H9 (cell line): ENCODE data around the gene DCTN5. TPM values are rescaled to one million over a fixed set of nuclear protein-coding genes. Genes with fewer than 3 reads are reported as not detected.

ENCODE experiments used
- DNase-seq: peaks from one replicate; pipeline ENCODE4 v3.0.0-alpha.2; 2017
- H2AFZ ChIP-seq: one replicate; pipeline ENCODE4 v1.6.1; 2013; ENCODE audit warnings: mild to moderate bottlenecking, low read length, control low read depth, moderate library complexity
- H2AK5ac ChIP-seq: 2 replicates; pipeline ENCODE4 v1.6.1; 2013; ENCODE audit warnings: low read length, control low read depth, mixed read lengths; ENCODE audit not compliant: insufficient read length
- H2BK120ac ChIP-seq: one replicate; pipeline ENCODE4 v1.6.1; 2013; ENCODE audit warnings: low read depth, mild to moderate bottlenecking, low read length, control low read depth, inconsistent platforms; ENCODE audit not compliant: poor library complexity, severe bottlenecking
- H2BK12ac ChIP-seq: 2 replicates; pipeline ENCODE4 v1.6.1; 2013; ENCODE audit warnings: low read length, control low read depth, mixed read lengths, low read depth; ENCODE audit not compliant: insufficient read length
- H2BK15ac ChIP-seq: 2 replicates; pipeline ENCODE4 v1.6.1; 2013; ENCODE audit warnings: low read depth, low read length, control low read depth
- H2BK20ac ChIP-seq: one replicate; pipeline ENCODE4 v1.6.1; 2013; ENCODE audit warnings: low read depth, mild to moderate bottlenecking, low read length, control low read depth, inconsistent platforms; ENCODE audit not compliant: poor library complexity, severe bottlenecking
- H2BK5ac ChIP-seq: 2 replicates; pipeline ENCODE4 v1.6.1; 2013; ENCODE audit warnings: low read length, control low read depth, mixed read lengths; ENCODE audit not compliant: insufficient read length
- H3K14ac ChIP-seq: 2 replicates; pipeline ENCODE4 v1.6.1; 2013; ENCODE audit warnings: low read length, control low read depth; ENCODE audit not compliant: insufficient read depth
- H3K18ac ChIP-seq: 2 replicates; pipeline ENCODE4 v1.6.1; 2013; ENCODE audit warnings: low read depth, mild to moderate bottlenecking, mixed read lengths, low read length, control low read depth; ENCODE audit not compliant: insufficient read length
- H3K23ac ChIP-seq: 2 replicates; pipeline ENCODE4 v1.6.1; 2013; ENCODE audit warnings: low read length, control low read depth, mixed read lengths, low read depth; ENCODE audit not compliant: insufficient read length
- H3K23me2 ChIP-seq: 2 replicates; pipeline ENCODE4 v1.6.1; 2013; ENCODE audit warnings: low read depth, mild to moderate bottlenecking, mixed read lengths, low read length, control low read depth; ENCODE audit not compliant: insufficient read length, poor library complexity, severe bottlenecking
- H3K27ac ChIP-seq: 2 replicates; pipeline ENCODE4 v1.5.1; 2013; ENCODE audit warnings: low read length, control low read depth, mixed read lengths, low read depth; ENCODE audit not compliant: insufficient read length
- H3K27me3 ChIP-seq: 2 replicates; pipeline ENCODE4 v1.6.1; 2013; ENCODE audit warnings: low read length, control low read depth, inconsistent platforms; ENCODE audit not compliant: insufficient read depth
- H3K4ac ChIP-seq: 2 replicates; pipeline ENCODE4 v1.6.1; 2013; ENCODE audit warnings: low read depth, mild to moderate bottlenecking, control low read depth, inconsistent platforms, low read length, moderate library complexity
- H3K4me1 ChIP-seq: 2 replicates; pipeline ENCODE4 v1.6.1; 2013; ENCODE audit warnings: low read length, control low read depth, inconsistent platforms; ENCODE audit not compliant: insufficient read depth
- H3K4me2 ChIP-seq: 2 replicates; pipeline ENCODE4 v1.6.1; 2013; ENCODE audit warnings: low read length, control low read depth, mixed read lengths; ENCODE audit not compliant: insufficient read length, insufficient read depth
- H3K56ac ChIP-seq: 2 replicates; pipeline ENCODE4 v1.6.1; 2013; ENCODE audit warnings: low read depth, mild to moderate bottlenecking, mixed read lengths, low read length, control low read depth; ENCODE audit not compliant: insufficient read length
- H3K79me1 ChIP-seq: 2 replicates; pipeline ENCODE4 v1.6.1; 2013; ENCODE audit warnings: low read depth, mild to moderate bottlenecking, moderate library complexity, low read length, control low read depth, inconsistent platforms; ENCODE audit not compliant: insufficient read depth, poor library complexity, severe bottlenecking
- H3K79me2 ChIP-seq: 2 replicates; pipeline ENCODE4 v1.6.1; 2013; ENCODE audit warnings: low read length, control low read depth, inconsistent platforms; ENCODE audit not compliant: insufficient read depth
- H3K9ac ChIP-seq: 2 replicates; pipeline ENCODE4 v1.6.1; 2013; ENCODE audit warnings: low read length, control low read depth, mixed read lengths; ENCODE audit not compliant: insufficient read length; ENCODE audit errors: extremely low read depth
- H3K9me3 ChIP-seq: one replicate; pipeline ENCODE4 v1.6.1; 2013; ENCODE audit warnings: low read depth, low read length, inconsistent platforms; ENCODE audit not compliant: control insufficient read depth
- H3T11ph ChIP-seq: one replicate; pipeline ENCODE4 v1.6.1; 2013; ENCODE audit warnings: mild to moderate bottlenecking, low read length, control low read depth, inconsistent platforms
- H4K20me1 ChIP-seq: one replicate; pipeline ENCODE4 v1.6.1; 2013; ENCODE audit not compliant: control insufficient read depth, insufficient read length, insufficient read depth
- H4K5ac ChIP-seq: 2 replicates; pipeline ENCODE4 v1.6.1; 2013; ENCODE audit warnings: low read depth, mild to moderate bottlenecking, mixed read lengths, low read length, control low read depth; ENCODE audit not compliant: insufficient read length
- H4K8ac ChIP-seq: replicated peaks from 2 replicates; pipeline ENCODE4 v1.6.1; 2013; ENCODE audit warnings: low read length, control low read depth, mixed read lengths, low read depth; ENCODE audit not compliant: insufficient read length
- H4K91ac ChIP-seq: 2 replicates; pipeline ENCODE4 v1.6.1; 2013; ENCODE audit warnings: low read depth, mild to moderate bottlenecking, moderate library complexity, mixed read lengths, low read length, control low read depth; ENCODE audit not compliant: insufficient read length
- H3K27ac Mint-ChIP-seq, 3 experiments: 2 replicates in 2 of 3; 3 replicates in 1 of 3; pipeline ENCODE4 v1.8.0; 2020 to 2021; ENCODE audit warnings: mixed read lengths in 3 of 3, mild to moderate bottlenecking in 1 of 3, moderate library complexity in 1 of 3
- H3K27me3 Mint-ChIP-seq: 2 replicates; pipeline ENCODE4 v1.8.0; 2021; ENCODE audit warnings: low read depth, mild to moderate bottlenecking, moderate library complexity, mixed read lengths
- H3K36me3 Mint-ChIP-seq, 3 experiments: 2 replicates in 2 of 3; 3 replicates in 1 of 3; pipeline ENCODE4 v1.8.0; 2020 to 2021; ENCODE audit warnings: low read depth in 3 of 3, mixed read lengths in 3 of 3; ENCODE audit not compliant: insufficient read depth in 1 of 3
- H3K4me1 Mint-ChIP-seq, 2 experiments: 2 replicates each; pipeline ENCODE4 v1.8.0; 2020; ENCODE audit warnings: mixed read lengths in 2 of 2
- H3K4me3 Mint-ChIP-seq, 2 experiments: 2 replicates in 1 of 2; 3 replicates in 1 of 2; pipeline ENCODE4 v1.8.0; 2020 to 2021; ENCODE audit warnings: mild to moderate bottlenecking in 2 of 2, mixed read lengths in 2 of 2, moderate library complexity in 1 of 2
- H3K9me3 Mint-ChIP-seq, 2 experiments: 2 replicates in 1 of 2; 3 replicates in 1 of 2; pipeline ENCODE4 v1.8.0; 2020; ENCODE audit warnings: mild to moderate bottlenecking in 2 of 2, mixed read lengths in 2 of 2, moderate library complexity in 1 of 2
- CTCF ChIP-seq: fragments of 200-600 bp; sonication (generic); conservative IDR thresholded peaks from 3 replicates; pipeline ENCODE4 v1.8.0; 2021; ENCODE audit warnings: antibody characterized with exemption, mild to moderate bottlenecking
- whole genome bisulfite sequencing: extraction: QIAGEN DNeasy Blood & Tissue Kit; methylation state at CpG from one replicate; pipeline ENCODE4 v1.1.7; 2013; ENCODE audit warnings: missing lambda C conversion rate, low lambda C conversion rate, mixed read lengths; ENCODE audit not compliant: insufficient read length; ENCODE audit errors: extremely low coverage; 5-methylcytosine and 5-hydroxymethylcytosine counted together
- total RNA-seq: library from RNA; stranded (reverse); gene quantifications from 2 replicates; pipeline ENCODE4 v1.2.1, GENCODE V29; 2021

DCTN5 gene
- total RNA-seq, 1 experiment from 2014 or later, result 114 TPM

GRCh38 chr16:23611936-23612335, 29.3 kb upstream of the DCTN5 start:
- Histone ChIP-seq H2BK20ac (no peak overlapping the region), H3K18ac (no peak overlapping the region), H2BK120ac (no peak overlapping the region), H3K79me2 (no peaks in the 10 kb centered on the region), H3K56ac (no peak overlapping the region), H2AK5ac (no peak overlapping the region), H3K9me3 (no peaks in the 10 kb centered on the region), H2BK12ac (no peak overlapping the region), H2BK5ac (no peak overlapping the region), H4K20me1 (no peaks in the 10 kb centered on the region), H3K79me1 (no peaks in the 10 kb centered on the region), H2BK15ac (no peak overlapping the region), H3K27me3 (no peaks in the 10 kb centered on the region), H3K9ac (no peak overlapping the region), H4K91ac (no peak overlapping the region), H3K4me2 (no peak overlapping the region), H4K5ac (no peak overlapping the region), H4K8ac (no peak overlapping the region), H2AFZ (no peak overlapping the region), H3K4me1 (no peaks in the 10 kb centered on the region), H3K23ac (no peak overlapping the region), H3K4ac (no peak overlapping the region), H3T11ph (no peak overlapping the region), H3K14ac (no peak overlapping the region), H3K27ac (no peak overlapping the region), H3K23me2 (no peaks in the 10 kb centered on the region)
- Mint-ChIP-seq H3K27ac (no peak overlapping the region), H3K27me3 (no peaks in the 10 kb centered on the region), H3K36me3 (peaks cover 12 to 63% (median 39%) of the 10 kb centered on the region in 3 experiments), H3K9me3 (no peaks in the 10 kb centered on the region), H3K4me3 (no peak overlapping the region), H3K4me1 (no peaks in the 10 kb centered on the region)
- no CpG with 5 or more reads among the region's 3 CpGs for WGBS
- no peak for DNase-seq
- TF ChIP-seq CTCF, result no peak
